Activated naive CD4-positive, alpha-beta T cell treated with Interleukin-2 at 50 U/mL for 16 hours (primary cell): ENCODE measurements around the gene KCNJ1.

ENCODE experiments used
- DNase-seq: peaks from one replicate; pipeline ENCODE4 v3.0.0-alpha.2; 2020

Gene KCNJ1

DNA sequence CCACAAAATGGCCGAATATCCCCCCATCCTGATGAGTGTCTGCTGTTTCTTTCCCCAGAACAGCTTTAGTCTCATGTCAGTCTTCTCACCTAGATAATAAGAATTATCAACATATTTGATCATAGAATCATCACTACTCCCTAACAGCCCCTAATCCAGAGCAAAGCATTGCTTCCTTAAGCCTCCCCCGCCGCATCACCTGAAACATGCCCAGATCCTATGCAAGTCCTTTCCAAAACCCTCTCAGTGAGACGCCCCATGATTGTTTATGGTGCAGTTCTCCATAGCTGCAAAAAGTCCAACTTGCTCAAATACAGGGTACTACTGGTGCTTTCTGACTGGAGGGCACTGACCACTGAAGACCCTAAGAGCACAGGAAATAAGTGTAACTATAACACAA is 20.1 kb downstream of the KCNJ1 start:
- no peak for DNase-seq

GRCh38 chr11:128845334-128845780 is 21.7 kb downstream of the KCNJ1 start:
- no peak for DNase-seq

GRCh38 chr11:128843198-128843785 is 23.8 kb downstream of the KCNJ1 start:
- DNase-seq = no peak

GRCh38 chr11:128841461-128842072 is 25.5 kb downstream of the KCNJ1 start:
- DNase-seq = no peak

DNA sequence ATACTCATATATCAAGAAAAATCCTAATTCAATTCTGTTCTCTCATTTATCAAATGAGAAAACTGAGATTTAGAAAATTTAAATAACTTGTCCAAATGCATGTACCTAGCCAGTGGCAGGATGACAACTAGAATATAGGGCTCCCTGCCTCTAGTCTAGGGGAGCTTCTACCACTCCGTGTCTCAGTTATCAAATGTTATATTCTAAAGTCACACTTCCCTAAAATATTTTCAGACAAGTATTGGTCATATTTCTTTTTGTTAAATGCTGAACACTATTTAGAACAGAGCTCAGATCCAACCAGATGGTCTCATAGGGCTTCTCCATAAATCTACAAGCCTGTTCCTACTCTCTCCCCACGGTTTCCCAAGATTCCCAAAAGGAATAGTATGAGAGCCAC is 26.3 kb downstream of the KCNJ1 start:
- no peak for DNase-seq

GRCh38 chr11:128840137-128840536 is 27.0 kb downstream of the KCNJ1 start:
- DNase-seq = peak; percentile 21

GRCh38 chr11:128839081-128839480 is 28.0 kb downstream of the KCNJ1 start:
- DNase-seq = no peak

GRCh38 chr11:128837627-128838026 is 29.5 kb downstream of the KCNJ1 start:
- DNase-seq = peak; percentile 34

GRCh38 chr11:128835741-128836430 is 31.2 kb downstream of the KCNJ1 start:
- no peak for DNase-seq

- DNase-seq = no peak
Measured at GRCh38 chr11:128834157-128834556, 32.9 kb downstream of the KCNJ1 start.

DNA sequence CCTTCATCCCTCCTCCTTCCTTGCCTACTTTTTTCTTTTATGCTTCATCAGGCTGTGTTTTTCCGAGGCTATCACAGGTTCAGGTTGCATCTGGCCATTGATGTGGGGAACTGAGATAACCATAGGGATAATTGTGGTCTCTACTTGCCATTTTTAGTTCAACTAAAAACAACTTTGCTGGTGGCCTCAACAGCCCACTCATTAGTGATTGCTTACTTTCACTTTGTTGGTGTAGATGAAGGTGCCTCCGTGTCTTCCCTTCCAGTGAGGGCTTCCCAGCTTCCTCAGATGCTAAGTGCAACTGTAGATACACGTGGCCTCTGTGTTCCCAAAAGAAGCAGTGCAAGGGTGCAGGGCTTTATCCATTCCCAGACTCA is 35.0 kb downstream of the KCNJ1 start:
- DNase-seq = no peak

GRCh38 chr11:128831174-128832120 is 35.6 kb downstream of the KCNJ1 start:
- DNase-seq = peak; percentile 90

DNA sequence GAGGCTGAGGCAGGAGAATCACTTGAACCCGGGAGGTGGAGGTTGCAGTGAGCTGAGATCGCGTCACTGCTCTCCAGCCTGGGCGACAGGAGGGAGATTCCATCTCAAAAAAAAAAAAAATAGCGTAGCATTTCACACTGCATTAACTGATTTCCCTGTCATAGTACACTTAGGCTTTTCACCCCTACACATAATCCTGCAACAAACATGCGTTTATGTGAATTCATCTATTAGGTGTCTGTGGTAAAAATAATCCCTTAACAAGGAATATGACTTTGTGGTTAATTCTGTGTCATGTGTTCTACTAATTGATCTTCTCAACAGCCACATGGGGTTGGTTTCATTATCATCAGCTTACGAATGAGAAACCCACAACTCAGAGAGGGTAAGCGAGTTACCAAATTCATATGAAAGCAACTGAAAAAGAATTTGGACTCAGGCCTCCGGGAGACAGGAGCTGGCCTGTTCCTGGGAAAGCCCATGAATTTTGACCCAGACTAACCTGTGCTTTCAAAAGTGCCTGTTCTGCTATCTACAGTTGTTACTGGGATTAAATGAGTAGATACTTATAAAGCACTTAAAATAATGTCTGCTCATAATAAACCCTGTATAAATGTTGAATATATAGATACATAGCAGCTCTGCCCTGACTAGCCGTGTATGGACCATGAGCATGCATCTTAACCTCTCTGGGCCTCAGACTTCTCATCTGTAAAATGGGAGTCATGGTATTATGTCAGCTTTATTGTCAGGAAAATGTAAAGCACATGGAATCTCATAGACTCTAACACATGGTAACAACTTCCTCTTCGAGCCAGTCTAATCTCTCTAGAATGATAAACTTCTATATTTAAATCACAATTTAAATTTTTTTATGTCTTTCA is 36.6 kb downstream of the KCNJ1 start:
- DNase-seq = peak; percentile 14

- DNase-seq = no peak
Measured at GRCh38 chr11:128828350-128828749, 38.7 kb downstream of the KCNJ1 start.

- no peak for DNase-seq
Measured at GRCh38 chr11:128827191-128827893, 39.8 kb downstream of the KCNJ1 start.

DNA sequence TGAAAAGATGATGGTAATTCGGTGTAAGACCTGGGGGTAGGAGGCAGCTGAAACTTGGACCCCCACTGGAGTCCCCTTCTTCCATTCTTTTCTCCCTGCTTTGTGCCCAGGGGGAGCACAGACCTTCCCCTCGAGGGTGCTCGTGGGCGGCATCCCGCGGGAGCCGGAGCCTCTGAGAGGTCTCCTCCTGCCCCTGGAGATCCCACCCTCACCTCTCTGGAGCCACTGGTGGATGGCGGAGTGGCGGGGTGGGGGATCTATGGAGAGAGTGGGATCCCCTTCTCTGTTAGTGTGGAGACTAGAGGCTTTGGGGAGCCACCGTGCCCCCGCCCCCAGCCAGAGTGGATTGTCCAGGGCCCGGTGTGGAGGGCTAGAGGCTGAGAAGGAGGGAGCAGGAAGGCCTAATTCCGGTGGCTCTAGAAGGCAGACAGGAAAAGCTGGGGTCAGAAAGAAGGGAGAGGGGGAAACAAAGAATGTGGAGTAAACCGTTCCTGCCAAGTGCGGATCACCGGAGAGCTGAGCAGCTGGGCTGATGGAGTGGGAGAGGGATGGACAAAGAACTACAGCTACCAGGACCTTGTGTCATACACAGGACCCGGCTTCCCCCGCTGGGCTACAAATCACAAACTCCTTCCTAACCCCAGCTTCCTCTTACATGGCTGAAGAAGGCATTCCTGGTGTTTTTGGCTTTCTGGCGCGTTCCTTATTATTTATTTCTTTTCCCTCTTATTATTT is 41.9 kb downstream of the KCNJ1 start:
- DNase-seq = no peak

GRCh38 chr11:128824191-128825049 is 42.7 kb downstream of the KCNJ1 start:
- DNase-seq = no peak

GRCh38 chr11:128823753-128824152 is 43.3 kb downstream of the KCNJ1 start:
- no peak for DNase-seq

DNA sequence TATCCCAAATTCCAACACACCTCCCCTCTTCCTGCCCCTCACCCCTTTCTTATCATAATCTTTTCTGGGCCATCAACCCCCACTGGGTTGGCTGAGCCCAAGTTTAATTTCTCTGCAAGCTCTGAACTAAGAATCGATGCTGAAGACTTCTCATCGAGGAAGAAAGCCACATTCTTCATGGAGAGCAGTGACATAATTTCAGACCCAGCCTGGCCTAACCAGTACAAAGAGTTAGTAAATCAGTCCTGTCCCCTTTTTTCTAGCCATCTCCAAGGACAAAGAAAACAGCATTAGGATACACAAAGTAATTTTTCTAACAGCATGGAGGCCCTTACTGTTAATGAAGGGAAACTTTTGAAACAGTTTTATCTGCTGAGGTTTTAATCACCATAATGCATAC is 45.0 kb downstream of the KCNJ1 start:
- DNase-seq = no peak

DNA sequence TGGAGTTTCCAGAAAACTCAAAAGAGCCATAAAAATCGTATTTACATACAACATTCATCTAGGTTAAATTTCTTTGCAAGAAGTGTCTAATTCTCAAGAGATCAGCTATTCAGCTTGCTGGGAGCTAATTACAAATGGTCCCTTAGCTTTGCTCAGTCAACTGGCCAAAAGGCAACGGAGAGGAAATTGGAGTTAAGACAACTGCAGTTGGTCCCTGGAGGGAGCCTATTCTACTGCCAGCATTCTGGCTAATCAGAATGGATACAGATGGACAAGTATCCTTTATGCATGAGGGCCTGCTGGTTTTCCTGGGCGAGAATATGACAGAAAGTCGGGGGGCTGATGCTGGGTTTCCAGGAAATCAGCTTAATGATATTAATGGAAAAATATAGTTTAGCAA is 45.5 kb downstream of the KCNJ1 start:
- no peak for DNase-seq
